SH-SY5Y (cell line): Measurements from ENCODE around the gene HSF4.

Experiments used
- GATA2 ChIP-seq: IDR thresholded peaks from 2 replicates; pipeline ENCODE4 v1.6.1; 2011; ENCODE audit warnings: mild to moderate bottlenecking, low read depth, low read length
- GATA3 ChIP-seq: IDR thresholded peaks from 2 replicates; pipeline ENCODE4 v1.6.1; 2011; ENCODE audit warnings: low read depth, mild to moderate bottlenecking, low read length, moderate library complexity

- no peak for TF ChIP-seq GATA2
- TF ChIP-seq GATA3 = no peak
Measured at GRCh38 chr16:67176662-67177061, 12.1 kb downstream of the HSF4 start.
